ENCODE data around the gene PALMD. TPM values are rescaled to one million over a fixed set of nuclear protein-coding genes. Genes with fewer than 3 reads are reported as not detected.

The PALMD gene
- total RNA-seq, 1 donor from 2014 or later = 0.58 TPM

DNA sequence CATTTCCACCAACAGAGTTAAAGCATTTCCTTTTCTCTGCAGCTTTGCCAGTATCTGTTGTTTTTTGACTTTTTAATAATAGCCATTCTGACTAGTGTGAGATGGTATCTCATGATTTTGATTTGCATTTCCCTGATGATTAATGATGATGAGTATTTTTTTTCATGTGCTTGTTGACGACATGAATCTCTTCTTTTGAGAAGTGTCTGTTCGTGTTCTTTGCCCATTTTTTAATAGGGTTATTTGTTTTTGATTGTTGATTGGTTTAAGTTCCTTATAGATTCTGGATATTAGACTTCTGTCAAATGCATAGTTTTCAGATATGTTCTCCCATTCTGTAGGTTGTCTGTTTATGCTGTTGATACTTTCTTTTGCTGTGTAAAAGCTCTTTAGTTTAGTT, 37.9 kb upstream of the PALMD start:
- Mint-ChIP-seq H3K9me3 (peaks cover 19% of the 10 kb centered on the region), H3K27ac (no peak overlapping the region), H3K36me3 (no peaks in the 10 kb centered on the region), H3K4me1 (no peaks in the 10 kb centered on the region), H3K27me3 (ENCODE audit: low read depth) (no peaks in the 10 kb centered on the region), H3K4me3 (no peak overlapping the region)
- TF ChIP-seq, protein P1, sequence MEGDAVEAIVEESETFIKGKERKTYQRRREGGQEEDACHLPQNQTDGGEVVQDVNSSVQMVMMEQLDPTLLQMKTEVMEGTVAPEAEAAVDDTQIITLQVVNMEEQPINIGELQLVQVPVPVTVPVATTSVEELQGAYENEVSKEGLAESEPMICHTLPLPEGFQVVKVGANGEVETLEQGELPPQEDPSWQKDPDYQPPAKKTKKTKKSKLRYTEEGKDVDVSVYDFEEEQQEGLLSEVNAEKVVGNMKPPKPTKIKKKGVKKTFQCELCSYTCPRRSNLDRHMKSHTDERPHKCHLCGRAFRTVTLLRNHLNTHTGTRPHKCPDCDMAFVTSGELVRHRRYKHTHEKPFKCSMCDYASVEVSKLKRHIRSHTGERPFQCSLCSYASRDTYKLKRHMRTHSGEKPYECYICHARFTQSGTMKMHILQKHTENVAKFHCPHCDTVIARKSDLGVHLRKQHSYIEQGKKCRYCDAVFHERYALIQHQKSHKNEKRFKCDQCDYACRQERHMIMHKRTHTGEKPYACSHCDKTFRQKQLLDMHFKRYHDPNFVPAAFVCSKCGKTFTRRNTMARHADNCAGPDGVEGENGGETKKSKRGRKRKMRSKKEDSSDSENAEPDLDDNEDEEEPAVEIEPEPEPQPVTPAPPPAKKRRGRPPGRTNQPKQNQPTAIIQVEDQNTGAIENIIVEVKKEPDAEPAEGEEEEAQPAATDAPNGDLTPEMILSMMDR (IDR thresholded peaks at IDR 0.05; ENCODE audit: unreplicated experiment) = no peak
- DNase-seq (ENCODE audit: low spot score in 2 of 2, unreplicated experiment in 2 of 2) = no peak

DNA sequence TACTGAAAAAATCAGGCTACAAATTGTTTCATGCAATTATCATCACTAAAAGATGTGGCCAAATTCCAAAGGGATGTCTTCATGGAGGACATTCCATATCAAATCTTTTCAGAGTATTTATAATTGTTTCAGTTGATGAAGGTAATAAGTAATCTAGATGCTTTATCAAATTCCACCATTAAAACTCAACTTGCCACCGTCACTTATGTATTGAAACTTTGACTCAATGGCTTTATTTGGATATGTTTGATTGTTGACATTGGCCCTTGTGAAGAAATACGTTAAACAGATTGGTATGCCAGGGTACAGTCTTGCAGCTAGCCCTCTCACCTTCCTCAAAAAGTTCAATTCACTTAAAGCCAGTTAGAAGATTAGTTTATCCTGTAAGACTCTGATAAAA, 32.2 kb upstream of the PALMD start:
- Mint-ChIP-seq H3K27ac (no peak overlapping the region), H3K4me1 (no peaks in the 10 kb centered on the region), H3K9me3 (peaks cover 5% of the 10 kb centered on the region), H3K27me3 (ENCODE audit: low read depth) (no peaks in the 10 kb centered on the region), H3K36me3 (no peaks in the 10 kb centered on the region), H3K4me3 (no peak overlapping the region)
- no peak for DNase-seq (ENCODE audit: low spot score in 2 of 2, unreplicated experiment in 2 of 2)
- TF ChIP-seq, protein P1 (IDR thresholded peaks at IDR 0.05; ENCODE audit: unreplicated experiment) = no peak

DNA sequence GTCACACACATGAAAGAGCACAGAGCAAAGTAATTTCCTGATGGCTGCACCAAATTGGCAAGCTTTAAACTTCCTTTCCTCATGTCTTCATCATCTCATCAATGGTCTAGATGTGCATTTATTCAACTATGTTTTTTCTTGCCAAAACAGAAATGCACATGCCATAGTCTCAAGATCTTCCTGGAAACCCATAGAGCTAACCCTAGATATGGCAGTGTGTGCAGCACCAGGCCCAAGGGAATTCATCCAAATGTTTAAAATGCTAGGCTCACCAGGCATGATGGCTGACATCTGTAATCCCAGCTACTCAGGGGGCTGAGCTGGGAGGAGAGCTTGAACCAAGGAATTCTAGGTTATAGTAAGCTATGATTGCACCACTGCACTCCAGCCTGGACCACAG, 31.2 kb upstream of the PALMD start:
- H3K27me3 Mint-ChIP-seq (ENCODE audit: low read depth) = no peaks in the 10 kb centered on the region
- DNase-seq (ENCODE audit: low spot score in 2 of 2, unreplicated experiment in 2 of 2) = no peak
- no peaks in the 10 kb centered on the region for H3K9me3 Mint-ChIP-seq
- H3K27ac Mint-ChIP-seq = no peak overlapping the region
- H3K4me1 Mint-ChIP-seq = no peaks in the 10 kb centered on the region
- H3K4me3 Mint-ChIP-seq = no peak overlapping the region
- H3K36me3 Mint-ChIP-seq = no peaks in the 10 kb centered on the region
- TF ChIP-seq, protein P1 (IDR thresholded peaks at IDR 0.05; ENCODE audit: unreplicated experiment) = no peak

DNA sequence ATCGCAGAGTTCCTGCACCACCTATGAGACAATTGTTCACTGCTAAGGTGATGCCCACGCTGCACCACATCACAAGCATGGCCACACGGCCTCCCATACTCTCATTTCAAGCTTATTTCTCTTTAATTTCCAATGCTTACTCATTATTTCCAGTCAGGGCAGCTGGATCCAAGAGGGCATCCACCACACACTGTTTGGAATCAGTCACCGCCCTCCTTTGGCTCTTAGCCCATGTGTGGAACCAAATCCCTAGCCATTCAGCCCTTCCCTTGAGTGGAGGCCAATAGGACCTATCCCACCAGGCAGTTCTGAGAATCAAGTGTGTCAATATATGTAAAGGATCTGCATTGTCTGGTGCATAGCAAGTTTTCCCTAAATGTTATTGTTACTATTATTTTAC, 26.3 kb upstream of the PALMD start:
- Mint-ChIP-seq H3K27me3 (ENCODE audit: low read depth) (no peaks in the 10 kb centered on the region), H3K27ac (no peak overlapping the region)
- no peak for DNase-seq (ENCODE audit: low spot score in 2 of 2, unreplicated experiment in 2 of 2)

DNA sequence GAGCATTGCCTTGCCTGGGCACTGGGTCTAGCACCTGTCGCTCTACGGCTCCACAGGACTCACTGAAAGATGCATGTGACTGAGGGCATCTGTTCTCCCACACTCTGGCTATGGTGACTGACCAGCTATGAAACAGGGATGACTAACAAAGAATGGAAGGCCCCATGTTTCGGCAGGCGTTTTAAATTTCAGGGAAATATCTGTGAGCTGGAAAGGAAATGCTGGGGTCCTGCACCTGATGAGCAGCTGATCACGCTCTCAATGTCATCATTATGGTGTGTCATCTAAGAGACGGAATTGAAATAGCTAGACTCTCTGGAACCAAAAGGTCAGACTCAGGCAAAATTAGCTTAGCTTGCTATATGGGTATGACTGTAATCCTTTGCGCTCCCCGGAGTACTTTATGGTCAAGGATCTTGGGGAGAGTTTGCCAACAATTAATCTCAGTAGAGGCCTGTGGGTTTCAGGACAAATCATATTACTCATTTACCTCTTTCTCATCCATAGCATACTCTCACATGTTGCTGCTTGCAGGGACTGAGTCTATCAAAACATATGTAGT, 24.5 kb upstream of the PALMD start:
- H3K9me3 Mint-ChIP-seq = no peaks in the 10 kb centered on the region
- DNase-seq (ENCODE audit: low spot score in 2 of 2, unreplicated experiment in 2 of 2) = no peak
- no peaks in the 10 kb centered on the region for H3K36me3 Mint-ChIP-seq
- H3K27ac Mint-ChIP-seq = no peak overlapping the region
- TF ChIP-seq, protein P1 (IDR thresholded peaks at IDR 0.05; ENCODE audit: unreplicated experiment) = no peak
- H3K27me3 Mint-ChIP-seq (ENCODE audit: low read depth) = no peaks in the 10 kb centered on the region
- H3K4me3 Mint-ChIP-seq = no peak overlapping the region
- H3K4me1 Mint-ChIP-seq = no peaks in the 10 kb centered on the region

More for the DNA sequence above, 26.3 kb upstream of the PALMD start:
- H3K36me3 Mint-ChIP-seq = no peaks in the 10 kb centered on the region
- no peaks in the 10 kb centered on the region for H3K9me3 Mint-ChIP-seq
- no peak overlapping the region for H3K4me3 Mint-ChIP-seq
- H3K4me1 Mint-ChIP-seq = no peaks in the 10 kb centered on the region
- TF ChIP-seq, protein P1 (IDR thresholded peaks at IDR 0.05; ENCODE audit: unreplicated experiment) = no peak
